Stimulated activated CD4-positive, alpha-beta T cell treated with anti-CD3 and anti-CD28 coated beads, Interleukin-4, amount 100 ng/mL, for 24 hours (primary cell): Measurements from ENCODE around the gene GRM7.

Source experiments
- DNase-seq: peaks from one replicate; pipeline ENCODE4 v3.0.0-alpha.2; 2020

The GRM7 gene

DNA sequence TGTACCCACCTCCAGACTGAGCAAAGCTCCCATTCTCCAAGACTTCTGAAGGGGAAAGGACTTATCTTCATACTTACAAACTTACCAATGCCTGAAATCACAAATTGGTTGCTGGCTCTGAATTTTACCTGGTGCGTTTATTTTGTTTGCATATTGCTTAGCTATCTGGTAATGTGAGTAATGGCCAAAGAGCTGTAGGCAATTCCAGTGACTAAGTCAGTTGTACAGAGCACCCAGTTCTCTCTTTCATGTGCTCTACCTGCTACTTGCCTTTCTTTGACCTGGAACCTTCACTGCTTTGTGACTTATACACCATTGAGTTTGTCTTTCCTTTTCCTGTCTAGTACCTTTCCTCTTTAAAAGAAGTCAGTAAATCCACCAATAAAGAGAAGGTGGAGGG, 884.8 kb downstream of the GRM7 start:
- no peak for DNase-seq

DNA sequence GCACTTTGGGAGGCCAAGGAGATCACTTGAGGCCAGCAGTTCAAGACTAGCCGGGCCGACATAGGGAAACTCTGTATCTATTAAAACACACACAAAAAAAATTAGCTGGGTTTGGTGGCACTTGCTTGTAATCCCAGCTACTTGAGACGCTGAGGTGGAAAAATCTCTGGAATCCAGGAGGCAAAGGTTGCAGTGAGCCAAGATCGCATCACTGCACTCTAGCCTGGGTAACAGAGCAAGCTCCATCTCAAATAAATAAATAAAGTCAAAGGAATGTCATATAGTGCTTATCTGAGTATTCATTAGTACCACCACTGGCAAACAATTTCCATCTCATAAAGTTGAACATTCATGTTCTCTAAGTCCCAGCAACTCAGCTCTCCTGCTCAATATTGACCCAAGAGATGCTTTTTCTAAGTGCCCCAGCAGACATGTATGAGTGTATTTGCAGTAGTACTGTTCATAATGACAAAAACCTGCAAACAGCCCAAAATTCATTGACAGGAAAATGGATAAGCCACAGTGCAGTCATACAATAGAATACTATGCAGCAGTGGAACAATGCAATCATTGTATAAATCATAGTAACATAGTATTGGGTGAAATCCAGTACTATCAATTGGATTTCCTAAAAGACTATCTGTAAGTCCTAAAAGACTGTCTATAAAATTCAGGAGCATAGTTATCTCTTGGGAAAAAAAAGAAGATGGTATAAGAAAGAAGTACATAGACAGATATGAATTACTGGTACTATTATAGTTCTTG, 889.2 kb downstream of the GRM7 start:
- no peak for DNase-seq

DNA sequence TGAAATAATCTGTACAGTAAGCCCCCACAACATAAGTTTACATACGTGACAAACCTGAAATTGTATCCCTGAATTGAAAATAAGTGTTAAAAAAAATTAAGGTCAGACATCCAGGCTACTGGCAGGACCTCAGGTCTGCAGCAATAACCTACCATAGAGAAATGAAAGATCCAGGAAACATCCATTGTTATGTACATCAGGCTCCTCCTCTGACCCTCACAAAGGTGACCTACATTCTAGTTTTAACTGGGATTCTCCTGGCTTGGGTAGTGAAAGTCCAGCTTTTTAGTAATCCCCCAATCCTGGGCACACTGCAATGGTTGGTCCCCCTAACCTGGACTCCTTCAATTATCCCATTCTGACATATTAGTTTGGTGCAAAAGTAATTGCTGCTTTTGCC, 891.1 kb downstream of the GRM7 start:
- no peak for DNase-seq

DNA sequence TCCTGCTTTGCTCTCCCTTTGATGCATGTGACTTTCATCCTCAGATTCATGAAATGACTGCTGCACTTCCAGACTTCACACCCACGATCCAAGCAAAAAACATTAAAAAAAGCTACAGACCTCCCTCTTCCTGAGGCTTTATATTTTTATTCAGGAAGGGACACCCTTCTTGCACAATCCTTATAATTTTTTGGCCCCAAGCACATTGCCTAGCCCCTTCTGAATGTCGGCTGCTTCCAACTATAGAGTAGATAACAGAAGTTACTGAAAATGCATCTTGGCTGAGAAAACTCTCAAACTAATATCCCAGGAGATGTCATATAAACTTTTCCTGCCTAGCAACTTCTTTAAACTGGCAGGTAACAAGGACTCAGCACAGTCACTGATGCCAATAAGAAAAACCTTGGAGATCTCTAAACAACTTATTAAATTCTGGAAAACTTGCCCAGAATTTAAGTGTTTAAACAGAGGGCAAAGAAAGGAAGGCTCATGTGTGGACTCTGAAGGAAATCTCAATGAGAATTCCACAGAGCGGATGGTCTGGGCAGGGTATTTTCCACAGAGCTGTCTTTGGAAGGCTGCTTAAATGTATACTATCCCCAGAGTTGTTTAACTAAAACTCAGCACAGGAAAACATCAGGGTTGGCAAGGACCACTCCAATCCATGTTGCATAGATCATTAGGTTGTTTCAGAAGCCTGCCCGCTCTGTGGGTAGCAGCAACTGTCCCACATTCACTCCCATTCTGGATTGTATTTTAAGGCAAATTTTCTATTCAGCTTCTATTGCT, 893.9 kb downstream of the GRM7 start:
- no peak for DNase-seq

DNA sequence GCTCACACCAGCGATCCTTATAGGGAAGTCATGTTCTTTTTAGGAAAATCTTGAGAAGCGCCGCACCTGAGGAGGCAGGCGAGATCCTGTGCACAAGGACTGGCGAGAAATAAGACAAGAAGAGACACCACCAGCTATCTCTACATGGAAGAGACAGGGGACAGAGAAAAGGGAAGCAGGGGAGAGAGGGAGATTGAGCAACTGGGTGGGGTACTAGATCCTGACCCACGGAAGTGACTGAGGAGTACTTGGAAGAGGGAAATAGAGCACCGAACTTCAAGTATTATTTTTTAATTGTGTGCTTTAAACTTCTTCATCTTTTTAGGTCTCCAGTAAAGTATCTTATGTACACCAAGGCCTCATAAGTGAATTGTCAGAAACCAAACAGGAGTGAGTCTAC, 898.7 kb downstream of the GRM7 start:
- DNase-seq, result no peak

DNA sequence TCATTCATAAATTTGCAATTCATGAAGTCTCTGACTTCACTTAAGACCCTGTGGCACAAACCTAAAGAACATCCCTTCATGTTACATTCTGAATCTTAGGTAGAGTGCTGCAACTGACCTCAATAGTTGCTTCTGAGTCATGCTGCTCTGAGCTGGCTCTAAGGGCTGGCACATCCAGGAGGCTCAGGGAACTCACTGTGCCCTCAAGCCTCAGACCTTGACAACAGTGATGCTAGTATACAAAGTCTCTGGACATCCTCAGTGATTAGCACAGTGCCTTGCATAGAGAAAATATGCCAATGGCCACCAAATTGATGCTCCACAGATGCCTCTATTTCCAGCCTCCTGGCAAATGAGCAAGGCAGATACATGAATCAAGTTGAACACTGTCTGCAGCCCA, 899.8 kb downstream of the GRM7 start:
- no peak for DNase-seq

DNA sequence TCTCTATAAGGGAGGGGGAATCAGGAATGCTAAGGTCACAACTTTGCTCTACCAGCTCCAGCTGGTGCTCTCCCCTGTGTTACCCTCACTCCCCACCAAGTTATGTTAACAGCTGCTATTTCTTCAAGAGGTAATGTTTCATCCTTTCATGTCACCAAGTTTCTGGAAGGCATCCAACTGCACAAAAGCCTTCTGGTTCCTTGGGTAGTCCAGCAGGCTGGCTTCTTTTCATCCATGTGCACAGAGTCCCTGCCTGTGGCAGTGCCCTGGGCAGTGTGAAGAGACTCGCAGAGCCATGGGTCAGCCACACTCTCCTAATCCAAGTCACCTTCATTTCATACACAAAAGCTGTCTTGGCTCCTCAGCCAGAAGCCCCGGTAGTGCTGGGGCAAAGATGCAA, 903.2 kb downstream of the GRM7 start:
- no peak for DNase-seq

DNA sequence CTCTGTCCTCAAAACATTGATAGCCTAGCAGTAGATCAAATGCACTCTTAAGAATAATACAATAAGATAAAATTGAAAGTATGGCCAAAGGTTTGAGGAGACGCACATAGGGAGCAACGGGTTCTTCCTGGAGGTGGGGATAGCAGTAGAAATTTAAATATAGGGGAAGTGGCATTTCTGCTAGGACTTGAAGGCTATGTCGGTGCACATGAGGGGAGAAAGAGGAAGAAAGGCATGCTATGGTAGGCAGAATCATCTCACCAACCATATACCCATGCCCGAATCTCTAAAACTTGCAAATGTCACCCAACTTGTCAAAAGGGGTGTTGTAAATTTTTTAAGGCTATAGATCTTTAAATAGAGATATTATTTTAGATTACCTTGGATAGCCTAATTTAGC, 905.6 kb downstream of the GRM7 start:
- no peak for DNase-seq

DNA sequence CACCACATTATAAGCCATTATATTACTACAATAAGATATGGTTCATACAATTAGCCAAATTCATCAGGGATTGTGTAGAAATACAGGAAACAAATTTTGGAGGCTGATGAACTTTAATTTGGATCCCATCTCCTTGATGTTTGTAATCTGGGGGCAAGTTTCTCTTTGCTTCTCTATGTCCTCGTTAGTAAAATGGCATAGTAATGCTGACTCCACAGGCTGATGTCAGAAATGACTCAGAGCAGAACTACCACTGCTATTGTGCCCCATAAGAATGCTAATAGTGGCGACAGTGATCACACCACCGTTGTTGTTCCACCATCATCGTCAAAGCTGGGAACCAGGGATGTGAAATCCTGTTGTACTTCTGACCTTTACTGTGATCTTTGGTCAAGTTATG, 918.4 kb downstream of the GRM7 start:
- no peak for DNase-seq

DNA sequence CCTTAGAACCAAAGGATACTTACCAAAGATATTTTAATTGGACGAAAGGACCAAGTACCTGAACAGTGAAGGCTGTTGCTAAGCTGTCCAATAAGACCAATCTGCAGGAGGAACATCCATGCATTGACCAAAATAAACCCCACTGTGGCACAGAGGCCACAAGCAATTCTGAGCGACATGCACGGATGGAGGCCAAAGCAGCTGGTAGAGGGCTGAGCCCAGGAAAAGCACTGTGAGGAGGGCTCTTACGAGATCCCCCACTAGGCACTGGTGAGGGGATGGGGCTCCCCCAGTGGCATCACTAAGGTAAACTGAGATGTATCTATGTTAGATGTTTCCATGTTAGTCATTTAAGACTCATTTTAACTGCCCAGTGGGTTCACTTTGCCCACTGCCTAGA, 920.5 kb downstream of the GRM7 start:
- DNase-seq, result no peak

DNA sequence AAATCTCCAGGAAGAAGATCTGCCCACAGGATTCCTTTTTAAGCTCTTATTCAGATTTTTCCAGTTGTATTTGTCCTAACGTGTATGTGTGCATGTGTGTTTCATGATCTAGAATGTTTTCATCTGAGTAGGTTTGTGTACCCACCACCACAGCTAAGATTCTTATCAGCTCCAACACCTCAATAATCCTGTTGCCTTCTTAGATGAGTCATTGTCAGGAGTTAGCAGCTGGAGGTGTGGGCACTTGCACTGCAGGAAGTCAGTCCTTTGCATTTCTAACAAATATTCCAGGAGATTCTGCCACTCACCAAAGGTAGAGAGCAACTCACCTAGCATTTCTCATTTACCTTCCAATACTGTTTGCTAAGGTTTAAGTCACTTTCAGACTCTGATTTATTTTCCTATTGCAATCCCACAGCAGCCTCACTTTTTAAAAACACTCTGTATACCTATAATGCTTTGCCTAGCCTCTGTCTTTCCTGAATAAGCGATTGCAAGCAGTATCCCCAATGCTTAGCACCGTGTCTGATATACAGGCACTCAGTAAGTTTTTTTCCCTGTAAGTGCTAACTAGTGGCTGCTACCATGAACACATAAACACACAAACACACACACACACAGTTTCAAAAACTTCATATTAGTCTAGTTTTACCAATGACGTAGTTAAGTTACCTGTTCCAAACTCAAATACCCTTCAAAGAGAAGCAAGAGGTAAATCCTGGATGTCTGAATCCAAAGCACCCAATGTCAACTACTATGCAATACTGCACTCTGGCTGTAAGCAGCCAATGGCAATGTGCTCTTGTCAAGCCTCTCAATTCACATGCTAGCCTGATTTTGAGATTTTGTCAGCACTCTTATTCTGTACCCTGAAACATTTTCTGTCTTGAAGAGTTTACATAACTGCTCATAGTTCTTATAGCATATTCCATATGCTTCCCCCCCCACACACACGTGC, 927.2 kb downstream of the GRM7 start:
- DNase-seq, result no peak

DNA sequence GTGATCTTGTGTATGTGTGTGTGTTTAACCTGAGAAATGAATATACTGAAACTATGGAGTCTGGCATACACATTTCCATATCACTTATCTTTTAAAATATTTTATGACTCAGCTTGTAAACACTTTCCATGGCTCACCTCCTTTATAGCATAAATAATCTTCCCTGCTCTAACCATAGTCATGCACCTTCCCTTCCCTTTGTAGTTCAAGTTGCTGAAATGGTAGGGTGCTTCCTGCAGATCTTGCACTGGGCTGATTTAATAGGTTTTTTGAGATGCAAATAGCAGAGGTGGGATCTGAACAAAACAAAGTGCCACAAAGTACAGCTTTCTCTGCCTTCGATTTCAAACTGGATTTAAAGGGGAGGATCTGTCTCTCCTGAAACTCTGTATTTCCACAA, 928.0 kb downstream of the GRM7 start:
- no peak for DNase-seq

DNA sequence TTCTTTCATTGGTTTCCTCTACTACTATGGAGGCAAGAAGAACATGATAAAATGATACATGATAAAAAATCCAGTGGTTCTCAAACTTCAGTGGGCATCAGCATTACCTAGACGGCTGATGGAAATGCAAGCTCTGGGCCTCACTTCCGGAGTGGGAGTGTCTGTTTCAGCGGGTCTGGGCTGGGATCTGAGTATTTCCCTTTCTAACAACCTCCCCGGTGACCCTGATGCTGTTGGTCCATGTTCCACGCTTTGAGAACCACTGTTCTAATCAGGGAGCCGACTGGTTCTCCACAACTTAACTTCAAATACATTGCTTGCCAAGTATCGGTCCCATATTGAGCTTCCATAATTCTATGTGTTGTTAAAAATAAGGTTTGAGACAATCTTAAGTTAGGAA, 928.4 kb downstream of the GRM7 start:
- DNase-seq, result no peak

DNA sequence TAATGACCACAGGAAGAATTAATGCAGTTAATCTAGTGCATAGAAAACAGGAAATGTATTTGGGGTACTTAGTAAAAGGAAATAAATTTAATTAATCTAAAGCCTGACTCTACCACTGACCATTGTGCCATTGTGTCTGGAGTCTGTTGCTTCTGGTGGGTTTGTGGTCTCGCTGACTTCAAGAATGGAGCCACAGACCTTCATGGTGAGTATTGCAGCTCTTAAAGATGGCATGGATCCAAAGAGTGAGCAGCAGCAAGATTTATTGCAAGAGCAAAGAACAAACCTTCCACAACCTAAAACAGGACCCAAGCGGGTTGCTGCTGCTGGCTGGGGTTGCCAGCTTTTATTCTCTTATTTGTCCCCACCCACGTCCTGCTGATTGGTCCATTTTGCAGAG, 929.2 kb downstream of the GRM7 start:
- DNase-seq, result no peak
